BJ (cell line): ENCODE measurements around the gene CHST8. TPM values are rescaled to one million over a fixed set of nuclear protein-coding genes. Genes with fewer than 3 reads are reported as not detected.
A peak's percentile ranks its signal among the peaks of the same experiment; 100 is the strongest.

Source experiments
- CTCF ChIA-PET: fragments of 350-600 bp; formaldehyde crosslinking; extraction: SDS; loops from one replicate; lab custom pipeline; 2021; ENCODE audit warnings: antibody characterized with exemption, inconsistent platforms; lab: Yijun Ruan, JAX
- POLR2A ChIA-PET: fragments of 300-600 bp; sonication (Branson Sonifier 250); formaldehyde crosslinking; extraction: SDS; loops from one replicate; lab custom pipeline; 2021; ENCODE audit warnings: antibody characterized with exemption; lab: Charles Lee
- DNase-seq: peaks from one replicate; pipeline ENCODE4 v3.0.0-alpha.2; 2011; ENCODE audit warnings: low read depth
- H3K27me3 ChIP-seq: 2 replicates; pipeline ENCODE4 v1.6.0; 2011; ENCODE audit warnings: low read length; ENCODE audit not compliant: control insufficient read depth, insufficient read depth
- H3K36me3 ChIP-seq: 2 replicates; pipeline ENCODE4 v1.5.1; 2011; ENCODE audit warnings: low read length; ENCODE audit not compliant: control insufficient read depth, insufficient read depth
- H3K4me3 ChIP-seq: 2 replicates; pipeline ENCODE4 v1.5.1; 2011; ENCODE audit warnings: low read depth, mild to moderate bottlenecking, control low read depth, low read length
- polyA plus RNA-seq: library from polyadenylated mRNA; depleted of rRNA; stranded (reverse); fragments of >200 nt; gene quantifications from 2 replicates; pipeline ENCODE4 v1.2.3, GENCODE V29; 2011
- TF ChIP-seq, protein P1 (sequence below): IDR thresholded peaks from 2 replicates; pipeline ENCODE4 v1.5.1; 2011; ENCODE audit warnings: low read depth, mild to moderate bottlenecking, control low read depth, inconsistent platforms, low read length, moderate library complexity; ENCODE audit not compliant: insufficient read depth

Gene CHST8
- polyA plus RNA-seq, 1 experiment, result 0.09 TPM

DNA sequence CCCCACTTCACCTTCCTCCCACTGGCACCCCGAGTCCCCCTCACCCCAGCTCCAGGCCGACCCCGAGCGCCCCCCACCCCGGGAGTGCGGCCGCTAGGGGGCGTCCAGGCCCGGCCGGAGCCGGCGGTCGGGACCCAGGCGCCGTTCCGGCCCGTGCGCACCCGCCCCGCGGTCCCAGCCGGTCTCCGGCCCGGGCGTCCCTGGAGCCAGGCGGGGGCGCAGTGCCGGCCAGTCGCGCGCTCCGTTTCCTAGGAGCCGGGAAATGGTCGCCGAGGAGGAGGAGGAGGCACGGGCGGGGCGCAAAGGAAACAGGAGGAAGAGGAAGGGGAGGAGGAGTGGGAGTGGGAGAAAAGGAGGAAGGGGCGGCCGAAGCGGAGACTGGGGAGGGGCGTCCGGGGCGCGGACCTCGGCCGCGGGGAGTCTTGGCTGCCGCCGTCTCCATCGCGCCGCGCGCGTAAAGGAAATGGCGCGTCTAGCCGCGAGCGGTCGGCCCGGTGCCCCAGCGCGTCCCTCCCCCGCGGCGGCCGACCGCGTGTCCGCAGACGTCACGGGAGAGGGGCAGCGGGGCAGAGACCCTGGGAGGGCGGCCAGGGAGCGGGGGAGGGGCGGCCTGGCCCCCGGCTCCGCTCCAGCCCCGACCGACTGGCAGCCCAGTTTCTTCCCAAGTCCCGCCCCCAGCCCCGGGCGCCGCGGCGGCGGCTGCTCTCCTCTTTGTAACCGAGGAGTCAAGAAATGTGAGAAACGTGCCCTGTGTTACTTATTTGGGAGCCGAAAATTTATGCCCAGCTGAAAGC lies 173.8 kb downstream of the CHST8 start:
- Histone ChIP-seq H3K27me3 (peaks cover 4% of the 10 kb centered on the region; the same call in 1 of the 2 replicates), H3K36me3 (no peaks in the 10 kb centered on the region), H3K4me3 (peak overlapping the region; percentile 69)
- TF ChIP-seq, protein P1, sequence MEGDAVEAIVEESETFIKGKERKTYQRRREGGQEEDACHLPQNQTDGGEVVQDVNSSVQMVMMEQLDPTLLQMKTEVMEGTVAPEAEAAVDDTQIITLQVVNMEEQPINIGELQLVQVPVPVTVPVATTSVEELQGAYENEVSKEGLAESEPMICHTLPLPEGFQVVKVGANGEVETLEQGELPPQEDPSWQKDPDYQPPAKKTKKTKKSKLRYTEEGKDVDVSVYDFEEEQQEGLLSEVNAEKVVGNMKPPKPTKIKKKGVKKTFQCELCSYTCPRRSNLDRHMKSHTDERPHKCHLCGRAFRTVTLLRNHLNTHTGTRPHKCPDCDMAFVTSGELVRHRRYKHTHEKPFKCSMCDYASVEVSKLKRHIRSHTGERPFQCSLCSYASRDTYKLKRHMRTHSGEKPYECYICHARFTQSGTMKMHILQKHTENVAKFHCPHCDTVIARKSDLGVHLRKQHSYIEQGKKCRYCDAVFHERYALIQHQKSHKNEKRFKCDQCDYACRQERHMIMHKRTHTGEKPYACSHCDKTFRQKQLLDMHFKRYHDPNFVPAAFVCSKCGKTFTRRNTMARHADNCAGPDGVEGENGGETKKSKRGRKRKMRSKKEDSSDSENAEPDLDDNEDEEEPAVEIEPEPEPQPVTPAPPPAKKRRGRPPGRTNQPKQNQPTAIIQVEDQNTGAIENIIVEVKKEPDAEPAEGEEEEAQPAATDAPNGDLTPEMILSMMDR, result peak; percentile 69
- ChIA-PET POLR2A (no interaction called here), CTCF (interaction anchor here (0.6 to 4.3 kb wide), 24 partner anchors 9 to 549 kb away, joined by 3 to 48 read pairs (median 4); no protein-coding TSS in a partner anchor)
- DNase-seq, result peak; percentile 27

DNA sequence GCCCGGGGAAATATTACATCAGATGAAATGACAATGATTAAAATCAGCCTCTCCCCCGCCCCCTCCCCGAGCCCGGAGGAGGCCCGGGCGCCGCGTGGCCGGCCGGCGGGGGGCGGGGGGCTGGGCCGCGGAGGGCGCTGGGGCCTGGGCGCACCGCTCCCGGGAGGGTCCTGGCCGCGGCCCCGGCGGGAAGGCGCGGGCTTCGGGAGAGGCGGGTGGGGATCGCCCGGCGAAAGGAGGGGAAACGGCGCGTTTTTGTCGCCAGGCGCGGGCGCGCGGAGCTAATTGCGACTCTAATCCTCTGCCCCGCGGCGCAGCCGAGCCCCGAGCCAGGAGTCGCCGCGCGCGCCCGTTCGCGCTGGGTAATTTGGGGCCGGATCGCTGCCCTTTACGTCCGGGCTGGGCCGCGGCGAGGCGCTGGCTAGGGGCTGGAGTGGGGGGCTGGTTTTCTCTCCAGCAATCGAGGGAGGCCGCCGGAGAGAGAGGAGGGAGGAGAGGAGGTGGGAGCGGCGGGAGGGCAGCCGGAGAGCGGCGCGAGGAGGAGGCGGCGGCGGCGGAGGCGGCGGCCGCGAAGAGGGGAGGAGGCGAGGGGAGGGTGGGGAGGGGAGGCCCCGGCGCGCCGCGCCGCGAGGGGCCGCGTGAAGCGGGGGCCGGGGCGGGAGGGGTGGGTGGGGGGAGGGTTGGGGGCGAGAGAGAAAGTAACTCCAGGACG lies 174.6 kb downstream of the CHST8 start, which contains the start of gene KCTD15:
KCTD15 (plus strand) TSS at position 707 of the 712 bp plus-strand sequence. CDS start 3,585 bp downstream, outside the sequence.
- DNase-seq, result no peak
- TF ChIP-seq, protein P1, result no peak
- peaks cover 3% of the 10 kb centered on the region; the same call in 1 of the 2 replicates for H3K27me3 ChIP-seq
- peak within 1 kb of the TSS; percentile 69 for H3K4me3 ChIP-seq
- H3K36me3 ChIP-seq, result peaks cover 4% of the 10 kb centered on the region
- ChIA-PET CTCF (interaction anchor here (0.7 to 4.3 kb wide), 8 partner anchors 8 to 550 kb away, joined by 3 to 48 read pairs (median 4); no protein-coding TSS in a partner anchor), POLR2A (no interaction called here)

DNA sequence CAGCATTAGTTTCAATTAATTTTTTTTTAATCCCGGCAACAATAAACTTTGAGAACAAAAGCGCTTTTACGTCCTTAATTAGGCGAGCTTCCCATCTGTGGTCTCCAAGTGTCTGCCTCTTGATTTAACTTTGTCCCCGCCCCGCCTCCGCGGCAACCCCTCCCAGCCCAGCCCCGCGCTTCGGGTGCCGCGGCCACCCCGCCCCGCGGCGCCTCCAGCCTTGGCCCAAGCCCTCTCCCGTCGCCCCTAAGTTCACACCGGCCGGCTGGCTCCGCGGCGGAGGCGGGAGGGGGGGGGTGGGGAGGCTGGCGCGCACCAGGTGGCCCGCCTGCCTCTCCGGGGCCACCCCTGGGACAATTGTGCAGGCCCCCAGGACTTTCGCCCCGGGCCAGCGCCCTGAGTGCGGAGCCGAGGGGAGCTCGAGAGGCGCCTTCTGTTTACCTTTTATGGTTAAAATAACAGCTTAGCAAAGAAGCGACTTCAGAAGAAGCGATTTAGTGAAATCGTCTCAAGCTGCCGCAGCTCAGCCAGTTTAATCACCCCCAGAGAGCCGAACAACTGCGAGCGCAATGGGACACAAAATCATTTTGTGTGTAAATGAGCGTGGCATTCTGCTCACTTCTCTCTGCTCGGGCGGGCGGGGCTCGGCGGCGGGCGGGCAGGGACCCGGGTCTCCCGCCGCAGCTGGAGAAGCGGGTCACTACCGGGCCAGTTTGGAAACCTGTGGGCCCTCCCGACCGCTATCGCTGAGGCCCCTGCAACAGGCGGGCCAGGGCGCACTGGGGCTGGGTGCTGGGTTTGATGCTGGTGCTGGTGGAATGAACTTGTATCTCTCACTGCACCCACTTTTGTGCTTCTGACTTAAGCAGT lies 176.3 kb downstream of the CHST8 start:
- DNase-seq, result no peak
- ChIA-PET POLR2A (interaction anchor here (0.7 kb wide), 4 partner anchors 9 to 518 kb away, joined by 4 to 30 read pairs (median 8); no protein-coding TSS in a partner anchor), CTCF (interaction anchor here (0.9 to 4.3 kb wide), 7 partner anchors 15 to 296 kb away, joined by 3 to 48 read pairs (median 3); no protein-coding TSS in a partner anchor)
- H3K36me3 ChIP-seq, result peaks cover 9% of the 10 kb centered on the region
- H3K27me3 ChIP-seq, result no peaks in the 10 kb centered on the region
- peak overlapping the region; percentile 69 for H3K4me3 ChIP-seq
- TF ChIP-seq, protein P1, result no peak

DNA sequence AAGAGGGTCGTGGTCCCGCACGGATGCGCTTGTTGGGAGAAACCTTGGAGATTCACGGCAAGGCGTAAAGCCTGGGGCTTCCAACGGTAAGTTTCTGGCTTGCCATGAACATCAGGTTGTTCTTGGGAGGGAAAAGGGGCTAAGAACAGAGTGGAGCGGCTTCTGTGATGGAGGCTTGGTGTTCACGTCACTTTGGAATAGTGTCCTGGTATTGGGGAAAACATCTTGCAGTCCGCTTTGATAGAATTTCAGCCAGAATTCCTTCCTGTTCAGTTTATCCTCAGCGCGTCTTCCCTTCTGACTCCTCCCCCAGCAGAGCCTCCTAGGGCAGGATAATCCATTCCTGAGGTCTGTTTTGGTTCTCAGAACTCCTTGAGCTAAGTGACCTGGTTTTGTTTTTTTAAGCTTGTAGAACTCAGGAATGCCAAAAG lies 176.9 kb downstream of the CHST8 start:
- CTCF ChIA-PET, result interaction anchor here (0.9 to 4.3 kb wide), 4 partner anchors 14 to 26 kb away, joined by 3 to 48 read pairs (median 4); no protein-coding TSS in a partner anchor
- POLR2A ChIA-PET, result interaction anchor here (0.7 kb wide), 1 partner anchor 8 kb away, joined by 4 read pairs; no protein-coding TSS in a partner anchor
- DNase-seq, result no peak
- TF ChIP-seq, protein P1, result no peak
- Histone ChIP-seq H3K4me3 (peak overlapping the region; percentile 69), H3K27me3 (no peaks in the 10 kb centered on the region), H3K36me3 (peaks cover 9% of the 10 kb centered on the region)
